Activated T-cell treated with anti-CD3 and anti-CD28 coated beads for 24 hours (primary cell): ENCODE data around the gene ANKRD6.
A peak's percentile ranks its signal among the peaks of the same experiment; 100 is the strongest.

ENCODE experiments used
- DNase-seq: peaks from one replicate; pipeline ENCODE4 v3.0.0-alpha.2; 2020; ENCODE audit warnings: low read depth

The ANKRD6 gene

DNA sequence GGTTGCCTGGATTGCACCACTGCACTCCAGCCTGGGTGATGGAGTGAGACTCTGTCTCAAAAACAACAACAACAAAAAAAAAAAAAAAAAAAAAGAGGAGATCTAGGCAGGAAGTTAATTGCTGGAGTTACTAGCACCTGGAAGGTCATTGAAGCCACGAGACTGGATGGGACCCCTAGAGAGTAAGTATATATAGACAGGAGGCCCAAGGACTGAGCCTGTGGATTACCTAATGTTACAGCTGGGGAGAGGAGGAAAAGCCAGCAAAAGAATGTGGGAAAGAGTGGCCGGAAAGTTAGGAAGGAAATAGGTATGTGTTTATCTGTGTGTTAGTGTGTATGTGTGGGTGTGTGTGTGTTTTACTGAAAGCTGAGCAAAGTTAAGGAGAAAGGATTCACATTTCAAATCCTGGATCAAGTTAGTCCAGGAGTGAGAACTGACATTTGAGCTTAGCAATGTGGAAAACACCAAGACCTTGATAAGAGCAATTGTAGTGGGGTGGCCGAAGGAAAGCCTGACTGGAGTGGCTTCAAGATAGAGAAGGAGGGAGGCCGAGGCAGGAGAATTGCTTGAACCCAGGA is 38.4 kb downstream of the ANKRD6 start:
- DNase-seq = no peak

DNA sequence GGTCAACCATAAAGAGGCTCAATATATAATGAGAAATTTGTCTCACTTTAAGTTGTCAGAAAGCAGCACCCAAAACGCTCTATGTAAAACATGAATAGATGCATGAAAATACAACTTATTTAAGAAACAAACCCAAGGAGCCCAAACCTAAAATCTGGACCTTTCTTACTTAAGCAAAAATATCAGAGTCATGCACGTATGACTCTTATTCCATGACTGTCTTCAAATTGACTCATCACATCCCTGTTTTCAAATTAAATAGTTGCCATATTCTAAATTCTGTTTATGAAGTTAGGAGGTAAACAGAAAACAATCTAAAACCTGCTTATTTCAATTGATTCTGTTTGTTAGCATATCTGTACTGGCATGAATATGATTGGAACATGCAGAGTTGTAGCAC is 42.1 kb downstream of the ANKRD6 start:
- no peak for DNase-seq

DNA sequence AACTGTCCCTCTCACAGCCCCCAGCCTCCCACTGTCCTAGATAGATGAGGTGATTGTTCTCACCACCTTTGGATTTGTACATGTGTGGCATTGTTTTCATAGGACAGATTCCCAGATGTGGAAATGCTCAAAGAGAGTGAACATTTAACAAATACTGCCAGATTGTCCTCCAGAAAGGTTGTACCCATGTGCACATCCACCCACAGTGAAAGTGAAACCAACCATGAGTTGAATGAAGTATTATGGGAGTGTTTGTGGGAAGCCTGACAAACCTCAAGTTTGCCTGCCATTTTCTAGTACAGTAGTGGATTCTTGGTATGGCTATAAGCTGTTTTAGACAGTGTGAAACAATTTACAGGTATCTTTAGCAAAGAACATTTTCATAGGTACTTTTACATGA is 42.7 kb downstream of the ANKRD6 start:
- peak; percentile 7 for DNase-seq

DNA sequence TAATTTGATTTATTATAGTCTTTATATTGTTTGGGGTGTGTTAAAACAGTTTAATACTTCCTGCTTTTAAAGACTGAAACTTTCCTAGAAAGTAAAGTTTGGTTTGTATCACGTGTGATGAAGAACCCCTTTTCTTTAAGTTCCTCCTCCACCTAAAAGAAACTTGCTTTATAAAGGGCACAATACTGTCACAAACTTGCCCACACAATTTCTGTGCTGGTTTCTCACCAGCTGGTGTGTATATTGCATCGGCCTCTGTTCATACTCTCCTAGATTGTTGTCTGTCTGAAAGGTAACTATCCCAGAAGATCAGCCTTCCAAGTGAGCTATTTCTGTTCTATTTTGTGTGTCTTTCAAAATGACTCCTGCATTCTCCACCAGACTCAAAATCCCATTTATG is 46.9 kb downstream of the ANKRD6 start:
- no peak for DNase-seq

DNA sequence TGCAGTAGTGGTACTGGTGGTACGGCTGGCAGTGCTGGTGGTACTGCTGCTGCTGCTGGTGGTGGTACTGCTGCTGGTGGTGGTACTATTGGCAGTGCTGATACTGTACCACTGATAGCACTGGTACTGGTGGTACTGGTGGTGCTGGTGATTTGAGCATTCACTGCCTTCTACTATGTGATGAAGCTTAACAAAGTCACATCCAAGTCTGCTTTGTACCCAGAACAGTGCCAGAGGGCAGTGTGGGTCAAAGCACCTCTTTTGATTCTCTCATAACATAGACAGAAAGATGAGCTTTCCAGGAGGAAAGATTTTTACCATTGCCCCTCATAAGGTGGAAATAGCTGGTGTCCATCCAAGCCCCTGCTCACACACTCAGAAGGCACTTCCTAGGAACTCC is 48.7 kb downstream of the ANKRD6 start:
- no peak for DNase-seq

DNA sequence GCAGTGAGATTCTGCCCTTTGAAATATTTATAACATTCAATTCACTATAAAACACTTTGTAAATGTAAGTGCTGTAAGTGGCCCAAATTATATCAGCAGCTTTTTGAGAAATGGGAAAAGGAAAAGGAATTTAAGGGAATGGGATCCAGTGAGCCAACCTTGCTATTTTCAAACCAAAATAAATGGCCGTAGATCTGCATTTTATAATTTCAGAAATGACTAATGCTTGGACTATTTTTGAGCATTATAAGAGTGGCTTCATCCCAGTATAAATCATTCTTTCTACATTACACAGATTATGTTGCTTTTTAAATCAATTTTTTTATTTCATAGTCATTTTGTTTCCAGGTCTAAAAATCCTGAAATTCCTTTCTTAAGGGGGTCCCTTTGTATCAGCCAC is 49.2 kb downstream of the ANKRD6 start:
- DNase-seq = no peak

DNA sequence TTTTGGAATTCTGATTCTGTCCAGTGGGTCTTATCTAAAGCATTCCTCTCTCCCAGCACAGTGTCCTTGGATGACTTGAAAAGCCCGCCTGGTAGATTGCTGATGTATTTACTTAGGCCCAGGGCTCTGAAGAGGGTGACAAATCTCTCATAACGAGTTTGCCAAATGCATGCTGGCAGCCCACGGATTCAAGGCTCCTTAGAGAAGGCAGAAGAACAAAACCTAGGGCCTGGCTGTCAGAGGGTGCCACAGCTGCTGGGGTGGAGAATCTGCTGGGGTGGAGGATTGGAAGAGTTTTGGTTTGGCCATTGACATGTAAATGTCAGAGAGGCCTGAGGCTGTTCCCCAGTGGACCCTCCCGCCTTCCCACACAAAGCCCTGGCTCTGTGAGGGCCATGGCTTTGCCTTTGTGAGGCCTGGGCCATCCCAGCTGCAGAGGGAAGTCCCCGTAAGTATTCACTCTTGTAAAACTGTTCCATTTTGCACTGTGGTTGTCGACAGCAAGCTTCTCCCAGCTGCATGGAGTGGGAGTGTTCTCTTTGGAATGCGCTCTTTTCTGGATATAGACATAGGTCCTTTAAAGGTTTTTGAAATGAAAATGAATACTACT is 50.3 kb downstream of the ANKRD6 start:
- DNase-seq = no peak

DNA sequence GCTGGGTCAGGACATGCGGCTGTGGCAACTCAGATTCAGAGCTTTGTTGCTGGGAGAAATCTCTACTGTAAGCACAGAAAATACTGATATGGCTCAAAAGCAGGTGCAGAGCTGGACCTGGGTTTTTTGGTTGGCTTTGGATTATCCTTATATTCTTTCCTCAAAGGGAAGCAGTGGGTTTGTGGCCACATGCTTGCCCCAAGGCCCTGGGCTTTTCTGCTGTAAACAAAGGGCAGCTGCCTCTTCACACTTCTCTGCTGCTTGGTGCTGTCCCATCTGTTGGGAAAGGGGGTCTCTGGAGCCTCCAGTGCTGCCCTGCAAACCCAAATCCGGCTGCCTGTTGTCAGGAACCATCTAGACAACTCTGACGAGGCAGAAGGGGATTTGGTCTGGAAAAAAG is 52.4 kb downstream of the ANKRD6 start:
- DNase-seq = no peak

DNA sequence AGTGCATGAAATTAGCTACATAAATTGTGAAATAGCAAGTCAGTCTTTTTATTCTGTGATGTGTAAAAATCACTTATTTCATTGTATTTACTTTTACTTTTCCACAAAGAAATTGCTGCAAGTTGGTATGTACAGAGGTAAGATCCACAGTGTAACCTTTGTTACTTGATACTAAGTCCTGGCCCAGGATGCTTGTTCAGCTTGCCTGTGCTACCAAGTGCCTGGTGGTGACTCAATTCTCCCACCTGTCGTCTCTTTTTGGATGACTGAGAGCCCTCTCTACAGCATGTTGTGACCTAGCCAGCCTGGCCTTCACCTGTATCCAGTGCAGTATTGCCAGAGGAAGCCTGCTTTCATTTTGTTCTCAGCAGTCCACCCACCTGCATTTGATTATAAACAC is 54.9 kb downstream of the ANKRD6 start:
- DNase-seq = no peak

DNA sequence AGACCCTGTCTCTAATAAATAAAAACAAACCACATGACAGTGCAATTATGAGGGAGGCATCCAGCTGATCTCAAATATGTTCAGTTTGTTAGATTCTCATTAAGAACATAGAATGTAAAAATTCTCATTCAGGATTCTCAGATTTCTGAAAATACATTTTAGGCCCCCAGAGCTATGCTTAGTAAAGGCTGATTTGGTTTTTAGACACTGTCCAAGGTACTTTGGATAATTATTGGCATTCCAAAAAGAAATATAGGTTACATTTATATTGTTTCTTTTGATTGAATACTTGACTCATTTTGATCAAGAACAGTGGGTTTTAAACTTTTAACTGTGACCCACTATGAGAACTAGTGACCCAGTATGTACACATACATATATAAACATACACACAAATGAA is 55.5 kb downstream of the ANKRD6 start:
- no peak for DNase-seq

DNA sequence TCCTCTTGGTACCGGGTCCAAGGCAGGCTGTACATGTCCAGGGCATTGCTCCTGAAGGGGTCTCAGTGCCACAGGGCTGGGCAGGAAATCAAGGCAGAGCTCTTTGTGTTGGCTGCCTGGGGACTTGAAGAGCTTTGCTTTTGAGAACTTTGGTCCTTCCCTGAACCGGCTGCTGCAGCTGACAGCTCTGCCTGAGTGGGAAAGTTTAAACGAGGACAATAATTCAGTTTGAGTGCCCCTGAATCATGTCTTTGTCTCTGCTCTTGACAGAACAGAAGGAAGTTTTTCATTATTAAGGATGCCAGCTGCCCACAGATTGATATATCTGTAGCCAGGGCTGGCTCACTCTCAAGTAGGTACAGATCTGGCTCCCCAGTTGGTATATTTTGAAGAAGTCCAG is 56.1 kb downstream of the ANKRD6 start:
- DNase-seq = no peak

DNA sequence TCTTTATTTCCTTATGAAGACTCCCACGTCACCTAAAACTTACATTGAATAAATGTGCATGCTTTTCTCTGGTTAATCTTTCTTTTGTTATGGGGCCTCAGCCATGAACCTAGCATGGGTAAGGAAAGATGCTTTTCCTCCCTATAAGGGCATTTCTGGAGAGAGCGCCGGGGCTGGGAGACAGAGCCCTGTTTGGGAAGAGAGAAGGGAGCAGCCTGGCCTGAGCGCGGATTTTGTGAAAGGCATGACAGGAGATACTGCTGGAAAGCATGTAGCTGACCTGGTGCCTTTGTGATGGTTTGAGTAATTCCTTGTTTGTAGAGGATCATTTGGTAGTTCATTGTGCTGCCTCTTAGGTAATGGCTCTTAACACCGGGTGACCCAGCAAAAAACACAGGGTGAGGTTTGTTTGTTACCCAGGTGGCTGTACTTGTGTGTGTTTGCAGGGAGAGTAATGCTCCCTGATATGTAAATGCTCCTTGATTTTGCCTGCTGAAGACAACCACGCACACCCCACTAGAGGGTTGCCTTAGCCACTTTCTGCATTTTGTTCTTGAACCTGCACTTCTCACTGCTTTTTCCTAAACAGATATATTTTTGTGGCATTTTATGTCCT is 59.2 kb downstream of the ANKRD6 start:
- no peak for DNase-seq

DNA sequence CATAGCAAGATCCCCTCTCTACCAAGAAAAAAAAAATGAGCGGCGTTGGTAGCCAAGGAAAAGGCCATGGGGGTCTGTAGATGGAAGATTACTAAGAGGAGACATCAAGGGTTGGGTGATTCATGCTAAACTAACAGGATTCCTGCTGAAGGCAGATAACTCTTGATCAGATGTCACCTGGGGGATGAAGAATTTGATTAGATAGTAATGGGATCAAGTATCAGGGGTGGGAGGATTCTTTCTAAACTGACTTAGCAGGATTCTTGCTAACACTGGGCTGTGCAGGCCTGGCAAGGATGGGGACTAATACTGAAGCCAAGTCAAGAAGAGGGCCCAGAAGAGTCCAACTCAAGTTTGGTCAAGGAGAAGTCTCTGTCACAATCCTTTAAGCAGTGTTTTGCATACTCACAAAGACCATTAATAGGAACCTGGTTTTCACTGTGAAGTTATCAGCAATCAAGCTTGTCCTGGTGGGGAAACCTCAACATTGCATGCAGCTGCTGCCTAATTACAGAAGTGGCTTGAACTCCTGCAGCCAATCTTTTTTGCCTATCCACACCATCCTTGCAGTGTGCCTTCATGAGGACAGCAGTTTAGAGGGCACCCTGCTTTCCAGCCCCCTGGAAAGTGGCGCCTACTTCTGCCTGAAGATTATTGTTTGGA is 61.3 kb downstream of the ANKRD6 start:
- no peak for DNase-seq

DNA sequence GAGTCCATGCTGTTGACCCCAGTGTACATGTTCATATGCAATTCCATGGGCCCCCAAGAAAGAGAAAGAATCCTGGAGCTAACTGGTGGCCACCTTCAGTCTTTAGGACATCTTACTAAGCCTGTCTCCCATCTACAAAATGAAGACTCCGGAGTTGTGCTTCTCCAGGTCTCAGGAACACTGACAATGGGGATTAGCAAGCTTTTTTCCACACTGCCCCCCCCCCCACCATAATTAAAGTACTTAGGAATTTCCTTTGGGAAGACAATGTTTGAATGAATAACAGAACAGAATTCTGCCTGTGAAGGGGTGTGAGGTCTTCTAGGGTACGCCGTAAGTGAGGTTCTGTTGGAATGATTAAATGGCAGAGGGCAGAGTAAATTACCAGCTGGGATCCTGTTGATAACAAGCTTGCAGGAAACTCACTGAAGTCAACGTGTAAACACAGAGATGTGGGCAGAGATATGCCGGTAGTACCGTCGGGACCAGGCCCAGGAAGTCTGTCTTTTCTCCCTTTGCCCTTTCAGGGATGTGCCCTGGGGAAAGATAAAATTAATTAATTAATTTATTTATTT is 63.1 kb downstream of the ANKRD6 start:
- DNase-seq = no peak

DNA sequence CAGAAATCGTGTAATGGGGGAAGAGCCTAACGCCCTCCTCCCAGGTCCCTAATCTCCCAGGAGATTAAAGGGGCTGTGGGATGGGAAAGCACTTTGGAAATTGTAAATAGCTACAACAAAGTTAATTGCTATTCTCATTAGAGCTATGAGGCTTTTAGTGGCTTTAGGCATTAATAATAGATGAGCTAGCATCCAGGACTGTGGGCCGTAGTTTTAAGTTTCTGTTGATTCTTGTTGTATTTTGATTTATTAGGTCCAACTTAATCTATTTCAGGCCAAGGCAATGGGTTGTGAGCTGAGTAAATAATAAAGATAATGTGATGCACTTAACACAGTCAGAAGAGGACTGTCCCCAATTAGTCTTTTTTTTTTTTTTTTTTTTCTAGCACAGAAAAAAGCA is 67.7 kb downstream of the ANKRD6 start:
- DNase-seq = no peak

DNA sequence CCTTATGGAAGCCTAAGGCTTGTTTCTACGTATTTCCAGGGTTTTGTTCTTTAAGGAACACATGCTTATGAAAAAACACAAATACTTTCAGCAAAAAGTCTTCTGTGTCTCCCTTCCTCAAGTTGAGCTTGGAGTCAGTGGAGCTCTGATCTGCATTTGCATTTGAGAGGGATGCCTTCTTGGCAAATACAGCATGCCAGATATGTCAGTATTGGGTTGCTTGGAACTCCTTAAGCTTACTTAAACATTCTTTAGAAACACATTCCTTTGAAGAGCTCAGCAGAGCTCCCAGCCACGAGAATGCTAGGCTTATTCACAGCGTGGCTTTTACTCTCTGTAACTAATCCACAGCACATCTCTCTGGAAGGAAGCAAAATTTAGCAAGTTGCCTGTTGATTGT is 68.3 kb downstream of the ANKRD6 start:
- DNase-seq = no peak

DNA sequence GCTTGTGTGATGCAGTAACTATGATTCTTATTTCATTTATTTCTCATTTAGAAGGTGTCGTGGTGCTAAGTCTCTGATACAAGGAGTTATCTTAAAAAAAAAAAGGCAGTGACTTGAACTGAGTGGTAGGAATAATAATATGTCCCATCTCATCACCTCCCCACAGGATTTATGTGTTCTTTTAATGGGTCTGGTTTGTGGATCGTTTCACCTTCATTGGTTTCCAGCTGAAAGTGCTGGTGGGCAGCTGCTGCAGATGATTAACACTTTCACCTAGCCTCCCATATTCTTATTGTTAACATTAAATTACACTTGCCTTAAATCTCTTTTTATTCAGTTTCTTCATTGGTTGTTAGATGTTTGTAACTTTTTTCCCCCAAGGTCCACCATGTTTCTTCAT is 68.8 kb downstream of the ANKRD6 start:
- DNase-seq = no peak

DNA sequence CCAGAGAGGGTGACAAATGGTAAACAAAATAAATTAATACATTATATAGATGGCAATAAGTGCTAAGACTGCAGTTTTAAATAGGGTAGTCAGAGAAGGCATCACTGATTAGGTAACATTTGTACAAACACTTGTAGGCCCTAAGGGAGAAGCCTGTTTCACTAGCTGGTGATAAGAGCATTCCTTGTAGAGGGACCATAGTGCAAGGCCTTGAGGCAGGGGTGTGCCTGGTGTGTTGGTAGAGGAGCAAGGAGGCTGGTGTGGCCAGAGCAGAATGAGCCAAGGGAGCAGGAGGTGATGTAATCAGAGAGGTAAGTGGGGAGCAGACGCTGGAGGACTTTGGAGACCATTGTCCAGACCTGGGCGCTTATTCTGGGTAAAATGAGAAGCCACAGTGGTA is 70.7 kb downstream of the ANKRD6 start:
- DNase-seq = no peak

DNA sequence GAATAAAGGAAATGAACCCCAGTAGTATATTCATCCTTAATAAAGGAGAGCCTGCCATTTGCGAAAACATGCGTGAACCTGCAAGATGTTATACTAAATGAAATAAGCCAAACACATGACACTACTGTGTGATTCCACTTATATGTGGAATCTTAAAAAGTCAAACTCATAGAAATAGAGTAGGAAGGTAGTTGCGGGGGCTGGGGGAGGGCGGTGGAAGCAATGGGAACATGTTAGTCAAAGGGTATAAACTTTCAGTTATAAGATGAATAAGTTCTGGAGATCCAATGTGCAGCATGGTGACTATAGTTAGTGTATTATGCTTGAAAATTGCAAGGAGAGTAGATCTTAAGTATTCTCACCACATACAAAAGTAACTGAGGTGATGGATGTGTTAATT is 72.9 kb downstream of the ANKRD6 start:
- no peak for DNase-seq

DNA sequence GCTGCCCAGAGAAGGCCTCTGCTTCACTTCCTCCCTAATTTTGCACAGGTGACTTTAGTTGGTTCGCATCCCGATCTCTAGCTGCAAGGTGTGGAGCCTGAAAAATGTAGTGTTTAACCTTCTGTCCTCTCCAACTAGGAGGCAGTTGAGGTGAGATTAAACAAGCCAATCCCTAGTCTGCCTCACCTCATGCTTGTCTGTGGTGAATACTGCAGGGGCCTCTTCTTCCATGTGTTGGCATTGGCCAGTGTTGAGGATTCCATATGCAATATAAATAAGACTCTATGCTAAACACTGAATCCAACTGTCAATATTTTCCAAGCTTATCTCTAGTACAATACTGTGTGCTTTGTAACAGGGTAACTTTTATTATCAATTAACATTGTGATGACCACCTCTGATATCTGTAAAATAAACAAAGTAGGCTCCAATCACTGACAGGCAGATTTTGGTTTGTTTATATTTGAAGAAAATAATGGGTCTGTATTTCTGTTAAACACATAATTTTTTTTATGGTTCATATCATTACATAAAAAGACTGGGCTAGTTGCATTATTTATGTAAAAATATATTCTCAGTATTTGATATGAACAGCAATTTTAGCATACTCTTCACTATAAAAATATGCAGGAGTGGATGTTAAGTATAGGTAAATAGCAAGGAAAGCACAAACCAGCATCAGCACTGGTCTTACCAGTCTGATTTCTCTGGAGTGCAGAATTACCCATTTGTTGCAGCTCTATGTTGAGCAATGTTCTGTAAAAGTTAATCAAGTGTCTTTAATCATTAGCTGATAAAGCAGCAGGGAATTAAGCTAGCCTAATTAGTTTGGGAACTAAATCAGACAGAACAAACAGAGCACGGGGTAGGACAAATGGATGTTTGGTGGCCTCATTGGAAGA is 74.0 kb downstream of the ANKRD6 start:
- DNase-seq = no peak

DNA sequence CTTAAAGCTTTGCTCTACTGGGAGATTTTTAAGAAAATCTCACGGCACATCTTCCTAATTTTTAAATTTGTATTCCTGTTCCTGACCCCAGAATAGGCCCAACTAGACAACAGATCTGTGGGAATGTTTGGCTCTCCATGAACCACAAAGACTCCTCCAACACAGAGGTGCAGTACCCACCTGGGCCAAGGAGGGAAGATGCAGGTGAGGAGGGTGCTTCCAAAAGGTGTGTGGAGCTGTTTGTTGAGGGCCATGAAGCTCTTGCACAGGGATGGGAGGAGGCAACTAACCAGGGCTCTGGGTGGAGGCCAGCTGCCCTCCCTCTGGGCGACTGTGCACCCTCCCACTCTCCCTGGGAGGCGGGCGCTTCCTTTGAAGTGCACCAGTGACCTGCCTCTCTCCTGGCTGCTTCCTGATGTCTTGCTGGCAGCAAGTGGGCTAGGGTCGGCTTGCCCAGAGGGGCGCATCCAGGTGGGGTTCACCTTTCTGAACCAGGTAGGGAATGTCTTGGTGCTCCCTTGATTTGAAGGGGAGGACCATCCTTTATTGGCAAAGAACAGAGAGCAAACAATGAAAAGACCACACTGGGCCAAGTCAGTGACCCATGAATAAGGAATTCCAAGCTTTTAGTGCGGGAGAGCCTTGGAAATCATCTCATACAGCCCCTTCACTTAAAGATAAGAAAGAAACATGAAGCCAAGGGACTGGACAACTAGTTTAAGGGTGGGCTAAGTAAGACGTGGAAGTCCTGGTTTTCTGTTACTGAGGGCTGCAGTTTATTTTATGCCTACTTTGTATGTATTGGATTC is 76.0 kb downstream of the ANKRD6 start:
- DNase-seq = no peak
